GM19324 (cell line): Measurements from ENCODE around the gene PVALEF.

Source experiments
- ATAC-seq: cut with Tn5 transposase; IDR thresholded peaks from one replicate; pipeline ENCODE4 v1.9.1; 2021; ENCODE audit warnings: mild to moderate bottlenecking, moderate library complexity; ENCODE audit not compliant: unreplicated experiment, low FRiP score

Gene PVALEF

DNA sequence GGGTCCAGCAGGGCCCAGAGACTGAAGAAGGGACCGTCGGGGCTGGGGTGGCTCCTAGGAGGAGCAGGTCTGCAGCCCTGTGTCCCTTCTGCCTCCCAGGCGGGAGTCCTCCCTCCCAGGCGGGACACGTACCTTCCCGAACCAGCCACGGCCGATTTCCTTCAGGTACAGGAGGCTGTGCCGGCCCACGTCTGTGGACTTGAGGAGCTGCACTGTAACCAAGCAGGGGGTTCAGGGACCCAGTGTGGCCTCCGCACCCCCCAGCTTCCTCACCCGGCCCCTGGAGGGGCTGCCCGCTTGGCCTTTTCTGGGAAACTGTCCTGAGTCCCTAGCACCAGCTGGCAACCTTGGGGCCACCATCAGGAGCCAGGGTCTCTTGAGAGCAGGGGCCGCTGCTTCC is 37.0 kb upstream of the PVALEF start:
- ATAC-seq = no peak

GRCh38 chr17:81128774-81129173 is 36.5 kb upstream of the PVALEF start:
- no peak for ATAC-seq

DNA sequence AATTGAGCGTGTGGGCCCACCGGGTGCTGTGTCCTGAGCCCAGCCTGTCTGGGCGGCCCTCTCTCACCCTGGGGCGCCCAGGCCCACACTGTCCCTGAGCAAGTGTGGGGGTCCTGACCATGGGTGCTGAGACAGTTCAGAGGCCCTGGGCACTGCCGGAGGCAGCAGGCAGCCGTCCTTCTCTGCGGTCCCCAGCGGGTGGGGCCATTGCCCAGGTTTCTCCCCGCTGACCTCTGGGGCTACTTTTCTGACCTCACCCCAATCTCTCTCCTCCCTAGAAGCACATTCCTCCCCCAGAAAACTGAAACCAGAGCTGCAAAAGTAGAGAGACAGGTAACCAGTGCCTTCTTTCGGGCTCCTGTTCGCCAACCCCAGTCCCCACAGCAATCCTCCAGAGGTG is 36.0 kb upstream of the PVALEF start:
- ATAC-seq = no peak

DNA sequence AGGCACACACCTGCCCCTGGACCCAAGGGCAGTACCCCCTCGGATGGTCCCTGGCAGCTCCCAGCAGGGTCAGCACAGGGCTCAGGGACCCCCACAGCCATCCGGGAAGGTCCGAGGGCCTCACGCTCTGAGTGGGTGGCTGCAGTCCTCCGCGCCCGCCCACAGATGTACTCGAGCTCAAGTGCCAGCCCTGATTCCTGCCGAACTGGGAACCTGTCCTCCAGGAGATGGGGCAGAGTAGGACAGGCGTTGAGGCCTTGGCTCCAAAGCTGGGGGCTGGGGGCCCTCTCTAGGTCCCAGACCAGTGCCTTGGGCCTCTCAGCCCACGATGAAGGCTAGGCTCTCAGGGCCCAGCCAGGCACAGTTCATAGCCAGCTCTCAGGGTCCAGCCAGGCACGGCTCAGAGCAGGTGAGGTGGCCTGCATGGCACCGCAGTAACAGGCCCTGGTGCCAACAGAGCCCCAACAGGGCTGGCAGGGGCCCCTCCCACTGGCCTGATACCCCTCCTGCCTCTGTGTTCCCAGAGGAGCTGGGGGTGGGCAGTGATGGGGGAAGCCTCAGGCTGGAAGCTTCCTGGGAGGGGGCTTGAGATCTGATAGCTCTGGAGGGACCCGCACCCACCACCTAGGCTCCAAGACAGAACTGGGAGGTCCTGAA is 35.5 kb upstream of the PVALEF start:
- no peak for ATAC-seq

GRCh38 chr17:81130385-81131361 is 34.6 kb upstream of the PVALEF start:
- no peak for ATAC-seq

DNA sequence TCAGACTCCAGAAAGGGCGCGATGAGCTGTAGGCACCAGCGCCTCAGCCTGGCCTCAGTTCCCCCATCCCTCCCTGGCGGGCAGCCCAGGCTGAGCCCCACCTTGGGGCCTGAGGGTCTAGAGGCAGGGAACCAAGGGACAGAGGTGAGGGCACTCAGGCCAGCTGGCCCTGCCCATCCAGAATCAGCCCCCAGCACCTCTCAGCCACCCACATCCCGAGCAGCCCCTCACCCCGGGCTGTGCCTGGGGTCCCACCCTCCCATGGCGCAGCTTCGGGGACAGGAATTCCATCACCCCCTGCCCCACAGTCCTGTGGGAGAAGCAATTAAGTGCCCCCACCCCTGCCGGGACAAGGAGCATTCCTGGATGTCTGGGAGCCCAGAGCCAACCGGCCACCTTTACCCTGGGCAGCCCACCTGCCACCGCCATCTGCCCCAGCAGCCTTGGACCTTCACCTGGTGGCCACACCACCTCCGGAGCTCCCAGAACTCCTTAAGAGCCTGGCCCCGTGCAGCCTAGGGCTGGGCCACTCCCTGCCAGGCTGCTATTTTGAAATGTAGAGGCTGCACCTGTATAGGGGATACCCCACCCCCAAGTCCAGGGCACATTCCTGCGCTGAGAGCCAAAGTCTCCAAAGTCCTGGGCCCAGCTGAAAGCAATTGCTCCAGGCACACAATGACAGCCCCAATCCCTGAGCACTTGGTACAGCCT is 33.7 kb upstream of the PVALEF start:
- no peak for ATAC-seq

DNA sequence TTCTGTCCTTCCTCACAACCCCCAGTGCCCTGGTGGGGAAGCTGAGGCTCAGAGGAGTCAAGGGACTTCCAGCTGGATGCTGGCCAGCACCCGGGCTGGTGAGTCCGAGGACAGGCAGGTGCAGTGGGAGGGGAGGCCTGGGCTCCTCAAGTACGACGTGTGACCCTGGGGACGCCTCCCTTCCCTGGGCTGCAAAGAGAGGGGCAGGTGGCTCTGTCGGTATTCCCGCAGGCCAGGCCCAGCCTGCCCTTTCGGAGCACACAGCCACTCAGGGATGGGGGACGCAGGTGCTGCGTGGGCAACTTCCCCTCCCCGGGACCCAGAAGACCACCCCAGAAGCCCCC is 33.1 kb upstream of the PVALEF start:
- ATAC-seq = no peak

DNA sequence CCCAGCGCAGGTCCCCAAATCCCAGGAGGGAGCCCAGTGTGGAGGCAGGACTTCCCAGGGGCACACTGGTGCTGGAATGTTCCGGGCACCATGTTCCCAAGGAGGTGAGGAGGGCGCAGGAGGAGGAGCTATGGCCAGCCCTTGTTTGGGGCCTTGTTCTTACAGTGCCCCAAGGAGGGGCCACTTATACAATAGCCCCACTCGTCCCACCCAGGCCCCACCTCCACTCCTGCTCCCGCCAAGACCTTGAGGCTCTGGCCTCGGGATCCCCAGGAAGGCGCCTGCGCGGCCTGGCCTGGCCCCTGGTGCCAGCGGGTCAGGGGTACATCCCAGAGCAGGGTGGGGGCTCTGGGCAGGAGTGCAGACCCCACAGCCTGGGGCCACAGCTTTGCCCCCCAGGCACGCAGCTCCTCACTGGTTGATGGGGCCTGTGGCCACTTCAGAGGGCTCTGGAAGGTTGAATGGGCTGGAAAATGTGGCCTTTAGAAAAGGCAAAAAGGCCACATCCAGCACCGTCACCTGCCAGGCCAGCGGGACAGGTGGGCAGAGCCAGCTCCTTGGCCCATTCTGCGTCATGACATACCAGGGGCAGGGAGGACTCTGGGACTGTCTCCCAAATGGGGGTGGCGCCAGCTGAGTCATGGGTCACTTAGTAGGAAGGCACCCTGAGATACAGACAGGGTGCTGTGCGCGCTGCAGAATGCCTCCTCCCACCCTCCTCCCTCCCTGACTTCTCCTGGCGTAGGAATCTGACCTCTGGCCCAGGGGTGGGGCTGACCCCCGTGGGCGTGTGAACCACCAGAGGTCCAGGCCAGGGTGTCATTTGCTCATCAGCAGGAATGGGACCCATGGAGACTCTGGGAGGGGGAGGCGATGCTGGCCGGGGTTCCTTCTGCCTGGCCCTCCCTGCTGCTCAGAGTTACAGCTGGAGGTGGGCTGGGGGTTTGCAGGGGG is 32.3 kb upstream of the PVALEF start:
- no peak for ATAC-seq

DNA sequence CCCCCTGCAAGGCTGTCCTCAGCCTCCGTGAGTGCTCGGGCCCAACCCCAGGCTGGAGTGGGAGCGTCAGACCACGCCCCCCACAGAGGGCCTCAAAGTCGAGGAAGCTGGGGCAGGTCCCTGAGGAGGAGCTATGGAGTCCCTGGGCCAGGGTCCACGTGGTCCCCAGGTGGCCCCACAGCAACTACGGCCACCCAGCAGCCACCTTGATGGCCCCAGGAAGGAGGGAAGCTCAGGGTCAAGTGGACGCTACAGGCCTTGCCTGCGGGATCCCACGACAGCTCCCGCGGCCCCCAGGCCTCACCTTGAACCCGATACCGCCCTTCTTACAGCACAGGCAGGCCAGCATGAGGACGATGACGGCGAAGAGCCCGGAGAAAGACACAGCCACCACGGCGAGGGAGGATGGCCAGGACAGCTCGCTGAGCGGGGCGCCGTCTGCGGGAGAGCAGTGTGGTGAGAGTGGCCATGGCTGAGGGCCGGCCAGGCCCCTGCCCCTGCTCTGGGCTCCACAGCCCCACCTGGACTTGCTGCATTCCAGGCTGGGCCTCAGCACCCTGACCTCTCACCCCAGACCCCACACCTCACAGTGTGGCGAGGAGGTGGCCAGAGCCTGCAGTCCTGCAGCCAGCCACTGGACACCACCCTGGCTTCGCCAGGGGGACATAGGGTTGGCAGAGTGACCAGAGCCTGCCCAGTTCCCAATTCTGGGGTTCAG is 31.1 kb upstream of the PVALEF start:
- ATAC-seq = no peak

GRCh38 chr17:81135505-81136278 is 29.6 kb upstream of the PVALEF start:
- no peak for ATAC-seq

- no peak for ATAC-seq
These were observed 28.9 kb upstream of the PVALEF start for GRCh38 chr17:81136366-81136765.

DNA sequence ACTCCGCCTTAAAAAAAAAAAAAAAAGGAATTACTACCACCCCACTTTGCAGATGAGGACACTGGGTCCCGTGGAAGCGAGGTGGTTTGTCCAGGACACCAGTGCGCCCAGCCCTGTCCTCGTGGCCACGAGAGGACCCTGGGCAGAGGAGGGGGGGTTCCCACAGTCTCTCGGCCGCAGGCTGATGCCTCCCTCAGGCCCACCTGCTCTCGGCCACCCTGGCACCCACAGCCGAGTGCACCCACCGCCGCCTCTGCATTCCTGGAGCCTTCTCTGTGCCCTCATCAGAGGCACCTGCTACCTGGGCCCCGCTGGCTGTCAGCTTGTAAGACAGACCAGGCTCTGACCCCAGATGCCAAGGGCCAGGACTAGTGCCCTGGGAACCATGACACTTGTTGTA is 28.1 kb upstream of the PVALEF start:
- no peak for ATAC-seq

DNA sequence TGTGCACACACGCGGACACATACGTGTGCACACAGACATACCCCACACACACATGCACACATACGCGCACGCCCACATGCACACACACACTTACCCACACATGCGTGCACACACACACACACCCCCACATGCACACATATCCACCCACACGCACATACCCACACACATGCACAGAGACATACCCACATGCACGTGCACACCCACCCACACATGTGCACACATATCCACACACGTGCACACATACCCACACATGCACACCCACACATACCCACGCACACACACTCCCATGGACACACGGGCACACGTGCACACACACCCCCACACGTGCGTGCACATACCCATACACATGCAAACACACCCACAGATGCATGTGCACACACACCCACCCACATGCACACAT is 27.2 kb upstream of the PVALEF start:
- ATAC-seq = no peak

DNA sequence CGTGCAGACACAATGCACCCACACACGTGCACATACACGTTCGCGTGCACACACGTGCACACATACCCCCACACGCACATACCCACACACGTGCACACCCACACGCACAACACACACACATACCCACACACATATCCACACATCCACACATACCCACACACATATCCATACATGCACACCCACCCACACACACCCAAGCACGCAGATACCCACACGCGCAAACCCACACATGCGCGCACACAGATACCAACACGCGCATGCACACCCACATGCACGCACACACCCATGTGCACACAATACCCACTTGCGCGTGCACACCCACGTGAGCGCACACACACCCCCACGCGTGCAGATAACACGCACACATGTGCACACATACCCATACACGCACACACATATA is 26.8 kb upstream of the PVALEF start:
- ATAC-seq = no peak

DNA sequence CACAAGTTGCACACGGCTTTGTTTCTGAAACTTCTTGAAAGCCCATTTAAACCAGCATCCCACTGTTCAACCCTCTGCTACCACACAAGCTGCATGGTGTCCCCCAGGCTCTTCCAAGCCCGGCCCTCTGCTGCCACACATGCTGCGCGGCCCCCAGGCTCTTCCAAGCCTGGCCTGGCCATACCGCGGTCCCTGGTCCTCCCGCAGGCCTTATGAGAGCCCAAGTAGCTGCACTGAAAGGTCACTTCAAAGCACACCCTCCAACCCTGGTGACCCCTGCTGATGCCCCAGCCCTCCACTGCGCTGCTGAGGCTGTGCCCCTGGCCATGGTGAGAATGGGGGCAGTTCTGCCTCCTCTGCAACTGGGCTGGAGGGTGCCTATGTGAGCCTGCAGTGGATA is 25.9 kb upstream of the PVALEF start:
- ATAC-seq = no peak

GRCh38 chr17:81140018-81140417 is 25.3 kb upstream of the PVALEF start:
- no peak for ATAC-seq

DNA sequence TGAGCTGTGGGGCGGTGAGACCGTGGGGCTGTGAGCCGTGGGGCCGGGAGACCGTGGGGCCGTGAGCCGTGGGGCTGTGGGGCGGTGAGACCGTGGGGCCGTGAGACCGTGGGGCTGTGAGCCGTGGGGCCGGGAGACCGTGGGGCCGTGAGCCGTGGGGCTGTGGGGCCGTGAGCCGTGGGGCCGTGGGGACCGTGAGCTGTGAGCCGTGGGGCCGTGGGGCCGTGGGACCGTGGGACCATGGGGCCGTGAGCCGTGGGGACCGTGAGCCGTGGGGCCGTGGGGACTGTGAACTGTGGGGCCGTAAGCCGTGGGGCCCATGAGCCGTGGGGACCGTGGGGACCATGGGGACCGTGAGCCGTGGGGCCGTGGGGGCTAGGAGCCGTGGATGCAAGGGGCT is 24.6 kb upstream of the PVALEF start:
- ATAC-seq = no peak

- ATAC-seq = no peak
These were observed 22.8 kb upstream of the PVALEF start for GRCh38 chr17:81142301-81143199.
